ENCODE results near the gene IARS1. TPM values are rescaled to one million over a fixed set of nuclear protein-coding genes. Genes with fewer than 3 reads are reported as not detected.

IARS1 gene
- total RNA-seq (100 to 1,000 TPM in 3 of 5 donors, 10 to 100 TPM in 2; 70.5 to 124 (median 113) TPM), total RNA-seq (126 to 1,273 (median 241) reads per million in 29 experiments)
- 91.1 TPM for total RNA-seq (2013)

DNA sequence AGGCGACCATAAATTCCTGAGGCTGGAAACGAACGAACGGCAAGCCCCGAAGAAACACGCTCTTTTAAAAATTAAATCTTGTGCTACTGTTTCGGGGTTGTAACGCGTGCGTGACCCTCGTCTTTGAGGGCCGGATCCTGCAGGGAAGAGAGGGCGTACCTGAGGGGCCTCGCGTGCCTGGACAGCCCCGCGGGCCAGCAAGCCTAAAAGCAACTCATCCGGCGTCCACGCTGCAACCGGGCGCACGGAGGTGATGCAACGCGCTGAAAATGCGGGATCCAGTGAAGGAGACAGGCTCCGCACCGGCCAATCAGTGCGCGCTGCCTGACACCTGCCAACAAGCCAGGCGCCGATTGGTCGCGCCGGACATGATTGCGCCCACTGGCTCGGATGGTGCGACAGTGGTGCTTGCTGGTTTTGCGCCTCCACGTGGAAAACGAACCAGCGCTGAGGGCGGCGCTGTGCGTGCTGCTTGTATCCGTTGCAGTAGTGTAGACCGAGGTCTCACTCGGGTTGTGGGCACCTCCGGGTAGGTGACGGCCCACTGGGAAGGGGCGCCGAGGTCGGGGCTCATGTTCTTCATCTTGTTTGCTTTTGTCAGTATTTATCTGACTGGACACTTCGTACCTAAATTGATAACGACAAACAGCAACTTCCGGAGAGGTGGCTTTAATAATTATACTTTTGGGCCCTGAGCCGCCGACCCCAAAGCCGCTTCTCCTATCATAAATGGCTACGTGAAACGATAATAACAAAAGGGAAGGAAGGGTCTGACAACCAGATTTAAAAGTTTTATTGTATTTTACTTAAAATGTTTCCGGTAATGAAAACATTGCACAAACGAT, at the start of gene IARS1:
TSS of gene IARS1 (minus strand) at position 246 of the 845 bp plus-strand sequence. CDS start 4,278 bp downstream, outside the sequence.
- Histone ChIP-seq H3K27ac (ENCODE audit: low read length) (peak within 1 kb of the TSS; percentile 78), H3K4me1 (ENCODE audit: control insufficient read depth in 1 of 2, extremely low read depth in 1 of 2, insufficient read depth in 2 of 2, low read length in 2 of 2) (peaks cover 20 to 24% of the 10 kb centered on the region in 2 experiments), H3K9me3 (no peaks in the 10 kb centered on the region), H3K4me3 (ENCODE audit: control insufficient read depth in 1 of 2, extremely low read depth in 1 of 2, low read length in 1 of 2) (peak within 1 kb of the TSS; percentile 73 to 89), H3K36me3 (ENCODE audit: control insufficient read depth in 2 of 2, extremely low read depth in 1 of 2, insufficient read depth in 1 of 2, low read length in 1 of 2) (peaks cover 0 to 20% of the 10 kb centered on the region in 2 donors), H3K27me3 (replicated peaks in 1 of 2; ENCODE audit: control insufficient read depth in 2 of 2, extremely low read depth in 1 of 2, insufficient read depth in 2 of 2, low read length in 1 of 2) (no peaks in the 10 kb centered on the region)
- peak within 1 kb of the TSS; percentile 97 to 99 (median 99) for H3K4me3 Mint-ChIP-seq
- H3K36me3 Mint-ChIP-seq: peaks cover 31% of the 10 kb centered on the region
- no peaks in the 10 kb centered on the region for H3K9me3 Mint-ChIP-seq
- H3K27ac Mint-ChIP-seq: peak within 1 kb of the TSS; percentile 98 to 100
- H3K27me3 Mint-ChIP-seq: no peaks in the 10 kb centered on the region
- POLR2A ChIA-PET: no interaction called here
- WGBS (ENCODE audit: insufficient coverage): under 1% methylated on average over 53 of the region's 63 CpGs
- CTCF ChIA-PET: interaction anchor here in 1 of 2 donors (1.2 kb wide), 1 partner anchor 31 kb away, joined by 3 read pairs; the partner anchor contains the start of gene NOL8
- H3K4me1 Mint-ChIP-seq: peaks cover 47 to 67% (median 62%) of the 10 kb centered on the region in 3 donors
- peak; percentile 93 to 100 (median 99) for DNase-seq
- peak; percentile 94 to 97 (median 95) for ATAC-seq (replicated peaks in 1 of 4)

DNA sequence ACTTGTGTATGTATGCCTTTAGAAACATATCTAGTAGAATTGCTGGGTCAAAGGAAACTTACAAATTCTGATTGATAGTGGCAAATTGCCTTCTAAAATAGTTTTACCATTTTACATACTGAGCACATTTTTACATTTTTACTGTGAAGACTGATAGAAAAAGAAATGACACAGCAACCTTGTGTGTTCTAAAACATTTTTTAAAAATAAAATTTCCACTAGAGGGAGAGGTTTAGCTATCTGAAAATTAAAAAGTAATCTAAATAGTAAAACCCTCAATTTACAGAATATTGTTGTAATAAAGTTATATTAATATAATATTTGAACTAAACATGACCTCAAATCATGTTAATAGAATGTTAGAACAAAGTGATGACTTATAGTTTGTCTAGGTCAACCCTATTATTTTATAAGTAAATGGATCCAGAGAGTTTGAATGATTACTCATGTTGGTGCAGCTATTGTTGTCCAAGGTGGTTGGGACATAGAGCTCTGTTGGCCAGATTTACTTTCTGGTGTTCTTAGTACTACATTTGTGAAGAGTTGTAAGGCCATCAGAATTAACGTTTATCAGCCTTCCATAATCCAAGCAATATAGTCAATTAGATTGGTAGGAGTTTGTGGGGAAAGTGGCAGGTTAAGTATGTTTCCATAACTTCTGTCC, 49.5 kb upstream of the IARS1 start:
- H3K9me3 ChIP-seq: no peaks in the 10 kb centered on the region
- H3K4me3 ChIP-seq (ENCODE audit: control insufficient read depth in 1 of 2, extremely low read depth in 1 of 2, low read length in 1 of 2): no peak overlapping the region
- H3K4me1 Mint-ChIP-seq: peaks cover 0 to 2% (median 0%) of the 10 kb centered on the region in 3 donors
- no CpG with 5 or more reads among the region's 1 CpG for WGBS (ENCODE audit: insufficient coverage)
- DNase-seq (no peak), ATAC-seq (replicated peaks in 1 of 4) (no peak)
- no peaks in the 10 kb centered on the region for H3K36me3 ChIP-seq (ENCODE audit: control insufficient read depth in 2 of 2, extremely low read depth in 1 of 2, insufficient read depth in 1 of 2, low read length in 1 of 2)
- no peaks in the 10 kb centered on the region for H3K4me1 ChIP-seq (ENCODE audit: control insufficient read depth in 1 of 2, extremely low read depth in 1 of 2, insufficient read depth in 2 of 2, low read length in 2 of 2)
- POLR2A ChIA-PET: no interaction called here
- no peak overlapping the region for H3K27ac ChIP-seq (ENCODE audit: low read length)
- no peaks in the 10 kb centered on the region for H3K27me3 ChIP-seq (replicated peaks in 1 of 2; ENCODE audit: control insufficient read depth in 2 of 2, extremely low read depth in 1 of 2, insufficient read depth in 2 of 2, low read length in 1 of 2)
- CTCF ChIA-PET: interaction anchor here in 1 of 2 donors (1.1 kb wide), 1 partner anchor 97 kb away, joined by 3 read pairs; no protein-coding TSS in a partner anchor
- H3K36me3 Mint-ChIP-seq: peaks cover 11% of the 10 kb centered on the region
- no peak overlapping the region for H3K4me3 Mint-ChIP-seq
- no peak overlapping the region for H3K27ac Mint-ChIP-seq
- no peaks in the 10 kb centered on the region for H3K27me3 Mint-ChIP-seq
- H3K9me3 Mint-ChIP-seq: peaks cover 0 to 6% (median 5%) of the 10 kb centered on the region in 3 donors

DNA sequence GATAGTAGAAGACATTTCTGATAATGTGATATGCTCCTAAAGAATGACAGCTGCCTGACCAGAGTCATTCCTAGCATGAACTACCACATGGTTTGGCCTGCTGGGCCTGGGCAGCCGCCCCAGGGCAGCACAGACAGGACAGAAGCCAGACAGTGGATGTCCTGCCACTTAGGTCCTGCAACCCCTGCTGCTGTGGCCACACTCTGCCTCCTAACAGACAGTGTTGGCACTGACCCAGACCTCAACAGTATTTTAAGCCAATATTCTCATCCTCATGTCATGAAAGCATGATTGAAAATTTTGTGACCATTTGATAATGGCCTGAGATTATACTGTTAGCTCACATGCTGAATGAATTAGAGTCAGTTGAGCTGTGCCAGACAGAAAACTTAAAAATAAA, 48.1 kb upstream of the IARS1 start:
- peaks cover 11% of the 10 kb centered on the region for H3K36me3 Mint-ChIP-seq
- H3K27me3 Mint-ChIP-seq: no peaks in the 10 kb centered on the region
- H3K4me1 ChIP-seq (ENCODE audit: control insufficient read depth in 1 of 2, extremely low read depth in 1 of 2, insufficient read depth in 2 of 2, low read length in 2 of 2): no peaks in the 10 kb centered on the region
- 100% methylated on average over 1 of the region's 1 CpG for WGBS (ENCODE audit: insufficient coverage)
- H3K4me3 ChIP-seq (ENCODE audit: control insufficient read depth in 1 of 2, extremely low read depth in 1 of 2, low read length in 1 of 2): no peak overlapping the region
- ChIA-PET CTCF (no interaction called here), POLR2A (no interaction called here)
- H3K27ac Mint-ChIP-seq: no peak overlapping the region
- H3K36me3 ChIP-seq (ENCODE audit: control insufficient read depth in 2 of 2, extremely low read depth in 1 of 2, insufficient read depth in 1 of 2, low read length in 1 of 2): no peaks in the 10 kb centered on the region
- H3K27me3 ChIP-seq (replicated peaks in 1 of 2; ENCODE audit: control insufficient read depth in 2 of 2, extremely low read depth in 1 of 2, insufficient read depth in 2 of 2, low read length in 1 of 2): no peaks in the 10 kb centered on the region
- H3K9me3 Mint-ChIP-seq: peaks cover 0 to 6% (median 5%) of the 10 kb centered on the region in 3 donors
- H3K27ac ChIP-seq (ENCODE audit: low read length): no peak overlapping the region
- no peak for DNase-seq
- no peak for ATAC-seq (replicated peaks in 1 of 4)
- H3K4me1 Mint-ChIP-seq: no peaks in the 10 kb centered on the region
- no peaks in the 10 kb centered on the region for H3K9me3 ChIP-seq
- H3K4me3 Mint-ChIP-seq: no peak overlapping the region

DNA sequence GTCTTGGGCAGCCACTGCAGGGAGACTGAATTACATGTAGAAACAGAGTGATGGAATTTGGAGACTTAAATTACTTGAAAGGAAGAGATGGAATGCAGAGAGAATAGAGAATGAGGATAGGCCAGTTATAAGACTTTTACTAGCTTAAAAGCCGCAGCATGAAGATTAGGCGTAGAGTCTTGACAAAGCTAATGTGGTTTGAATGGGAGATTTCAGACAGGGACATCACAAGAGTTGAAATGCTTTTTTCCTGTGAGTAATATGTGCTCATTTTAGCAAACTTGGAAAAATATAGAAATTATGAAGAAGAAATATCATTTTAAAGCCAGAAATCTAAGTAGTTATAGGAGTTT, 39.8 kb upstream of the IARS1 start:
- H3K27ac ChIP-seq (ENCODE audit: low read length): no peak overlapping the region
- Mint-ChIP-seq H3K4me1 (no peaks in the 10 kb centered on the region), H3K4me3 (no peak overlapping the region), H3K36me3 (peaks cover 8% of the 10 kb centered on the region), H3K27ac (no peak overlapping the region), H3K9me3 (no peaks in the 10 kb centered on the region), H3K27me3 (no peaks in the 10 kb centered on the region)
- ATAC-seq (replicated peaks in 1 of 4) (no peak), DNase-seq (no peak)
- no peaks in the 10 kb centered on the region for H3K36me3 ChIP-seq (ENCODE audit: control insufficient read depth in 2 of 2, extremely low read depth in 1 of 2, insufficient read depth in 1 of 2, low read length in 1 of 2)
- CTCF ChIA-PET: interaction anchor here in 1 of 2 donors (0.7 kb wide), 1 partner anchor 278 kb away, joined by 3 read pairs; no protein-coding TSS in a partner anchor
- WGBS (ENCODE audit: insufficient coverage): 94% methylated on average over 2 of the region's 2 CpGs
- H3K27me3 ChIP-seq (replicated peaks in 1 of 2; ENCODE audit: control insufficient read depth in 2 of 2, extremely low read depth in 1 of 2, insufficient read depth in 2 of 2, low read length in 1 of 2): no peaks in the 10 kb centered on the region
- H3K4me1 ChIP-seq (ENCODE audit: control insufficient read depth in 1 of 2, extremely low read depth in 1 of 2, insufficient read depth in 2 of 2, low read length in 2 of 2): no peaks in the 10 kb centered on the region
- H3K9me3 ChIP-seq: no peaks in the 10 kb centered on the region
- POLR2A ChIA-PET: no interaction called here
- no peak overlapping the region for H3K4me3 ChIP-seq (ENCODE audit: control insufficient read depth in 1 of 2, extremely low read depth in 1 of 2, low read length in 1 of 2)

GRCh38 chr9:92332577-92333281, 39.2 kb upstream of the IARS1 start:
- no peaks in the 10 kb centered on the region for H3K9me3 Mint-ChIP-seq
- no peaks in the 10 kb centered on the region for H3K27me3 ChIP-seq (replicated peaks in 1 of 2; ENCODE audit: control insufficient read depth in 2 of 2, extremely low read depth in 1 of 2, insufficient read depth in 2 of 2, low read length in 1 of 2)
- no peaks in the 10 kb centered on the region for H3K9me3 ChIP-seq
- H3K27me3 Mint-ChIP-seq: no peaks in the 10 kb centered on the region
- no peak for ATAC-seq (replicated peaks in 1 of 4)
- no peak overlapping the region for H3K4me3 Mint-ChIP-seq
- H3K27ac ChIP-seq (ENCODE audit: low read length): no peak overlapping the region
- POLR2A ChIA-PET: no interaction called here
- peaks cover 8% of the 10 kb centered on the region for H3K36me3 Mint-ChIP-seq
- H3K27ac Mint-ChIP-seq: no peak overlapping the region
- no peak for DNase-seq
- no CpG with 5 or more reads among the region's 3 CpGs for WGBS (ENCODE audit: insufficient coverage)
- H3K36me3 ChIP-seq (ENCODE audit: control insufficient read depth in 2 of 2, extremely low read depth in 1 of 2, insufficient read depth in 1 of 2, low read length in 1 of 2): no peaks in the 10 kb centered on the region
- no peaks in the 10 kb centered on the region for H3K4me1 Mint-ChIP-seq
- CTCF ChIA-PET: interaction anchor here in 1 of 2 donors (0.6 to 0.7 kb wide), 2 partner anchors 52 to 279 kb away, joined by 3 to 5 read pairs; no protein-coding TSS in a partner anchor
- no peaks in the 10 kb centered on the region for H3K4me1 ChIP-seq (ENCODE audit: control insufficient read depth in 1 of 2, extremely low read depth in 1 of 2, insufficient read depth in 2 of 2, low read length in 2 of 2)
- no peak overlapping the region for H3K4me3 ChIP-seq (ENCODE audit: control insufficient read depth in 1 of 2, extremely low read depth in 1 of 2, low read length in 1 of 2)

GRCh38 chr9:92328225-92328624, 34.7 kb upstream of the IARS1 start:
- ChIA-PET CTCF (no interaction called here), POLR2A (interaction anchor here in 1 of 2 donors (0.7 kb wide), 1 partner anchor 28 kb away, joined by 3 read pairs; no protein-coding TSS in a partner anchor)
- DNase-seq (peak in 1 of 35 experiments; percentile 5), ATAC-seq (replicated peaks in 1 of 4) (no peak)
- WGBS (ENCODE audit: insufficient coverage): 91% methylated on average over 1 of the region's 2 CpGs
- Histone ChIP-seq H3K27me3 (replicated peaks in 1 of 2; ENCODE audit: control insufficient read depth in 2 of 2, extremely low read depth in 1 of 2, insufficient read depth in 2 of 2, low read length in 1 of 2) (no peaks in the 10 kb centered on the region), H3K27ac (ENCODE audit: low read length) (no peak overlapping the region), H3K9me3 (no peaks in the 10 kb centered on the region), H3K36me3 (ENCODE audit: control insufficient read depth in 2 of 2, extremely low read depth in 1 of 2, insufficient read depth in 1 of 2, low read length in 1 of 2) (no peaks in the 10 kb centered on the region), H3K4me3 (ENCODE audit: control insufficient read depth in 1 of 2, extremely low read depth in 1 of 2, low read length in 1 of 2) (no peak overlapping the region), H3K4me1 (ENCODE audit: control insufficient read depth in 1 of 2, extremely low read depth in 1 of 2, insufficient read depth in 2 of 2, low read length in 2 of 2) (peaks cover 13 to 18% of the 10 kb centered on the region in 2 experiments)
- H3K4me1 Mint-ChIP-seq: peaks cover 21 to 29% (median 26%) of the 10 kb centered on the region in 3 donors
- H3K36me3 Mint-ChIP-seq: peaks cover 8% of the 10 kb centered on the region
- no peaks in the 10 kb centered on the region for H3K27me3 Mint-ChIP-seq
- H3K9me3 Mint-ChIP-seq: no peaks in the 10 kb centered on the region
- no peak overlapping the region for H3K27ac Mint-ChIP-seq
- no peak overlapping the region for H3K4me3 Mint-ChIP-seq
